K562 (cell line): ENCODE results near the gene FAM20C.

Source experiments
- CTBP1 ChIP-seq: fragments of 450-650 bp; IDR thresholded peaks from 2 replicates; pipeline ENCODE4 v1.6.1; 2016; ENCODE audit warnings: borderline replicate concordance
- EP300 ChIP-seq: IDR thresholded peaks from 2 replicates; pipeline ENCODE4 v1.6.1; 2012; ENCODE audit warnings: low read length, improper control_type of control experiment
- NFATC3 ChIP-seq: fragments of 450-650 bp; IDR thresholded peaks from 2 replicates; pipeline ENCODE4 v1.6.1; 2017; ENCODE audit warnings: mild to moderate bottlenecking
- ZMIZ1 ChIP-seq, 2 experiments: fragments of 150-350 bp in 1 of 2; IDR thresholded peaks; 2 replicates each; pipeline ENCODE4 v1.6.1; 2012 to 2016; ENCODE audit warnings: low read depth in 2 of 2, low read length in 2 of 2, mild to moderate bottlenecking in 1 of 2, moderate library complexity in 1 of 2
- TF ChIP-seq, protein P1 (sequence below), 3 experiments: IDR thresholded peaks in 2 of 3; conservative IDR thresholded peaks in 1 of 3; 2 replicates each; pipeline ENCODE4 v1.5.1; 2011 to 2012; ENCODE audit warnings: low read length in 3 of 3, mild to moderate bottlenecking in 3 of 3, control low read depth in 2 of 3, improper control_type of control experiment in 1 of 3, inconsistent platforms in 1 of 3, low read depth in 1 of 3, mixed read lengths in 1 of 3, moderate library complexity in 1 of 3; ENCODE audit not compliant: insufficient read depth in 2 of 3

DNA sequence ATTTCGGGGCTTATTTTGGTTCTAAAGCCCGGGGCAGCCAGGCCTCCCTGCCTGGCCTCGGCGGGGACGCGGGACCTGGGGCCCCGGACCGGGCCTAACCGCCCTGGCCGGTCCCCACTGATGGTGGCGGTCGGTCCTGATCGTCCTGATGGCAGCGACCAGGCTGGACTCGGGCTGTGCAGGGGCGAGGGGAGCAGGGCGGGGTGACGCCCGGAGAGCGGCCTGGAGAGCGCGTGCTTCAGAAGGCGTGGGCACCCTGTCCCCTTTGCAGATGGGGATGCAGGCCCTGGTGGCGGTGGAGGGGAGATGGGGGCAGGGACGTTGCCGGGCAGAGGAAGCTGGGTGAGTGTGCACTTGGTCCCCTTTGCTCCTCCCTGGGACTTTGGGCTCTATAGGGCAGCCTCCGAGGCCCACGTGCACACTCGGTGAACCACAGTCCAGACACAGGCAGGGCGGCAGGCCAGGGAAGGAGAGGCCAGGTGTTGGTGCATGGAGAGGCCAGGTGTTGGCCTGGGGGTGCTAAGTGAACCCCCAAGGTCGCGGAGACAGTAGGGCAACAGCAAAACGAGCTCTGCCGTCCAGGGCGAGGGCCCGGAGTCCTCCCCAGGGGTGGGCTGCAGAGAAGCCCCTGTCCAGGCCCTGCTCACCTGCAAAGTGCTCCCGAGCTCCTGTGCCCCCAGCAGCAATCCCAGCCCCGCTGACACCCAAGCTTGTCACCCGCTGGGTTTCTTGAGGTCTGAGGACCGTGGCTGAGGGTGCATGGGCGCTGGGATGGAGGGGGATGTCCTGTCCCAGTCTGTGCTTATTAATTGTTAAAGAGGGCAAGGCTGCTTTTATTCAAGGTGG lies 42.4 kb upstream of the FAM20C start:
- TF ChIP-seq NFATC3 (no peak), ZMIZ1 (IDR thresholded peaks at IDR 0.05; ENCODE audit: low read depth in 2 of 2, low read length in 2 of 2) (no peak), CTBP1 (no peak), EP300 (no peak)
- TF ChIP-seq, protein P1, sequence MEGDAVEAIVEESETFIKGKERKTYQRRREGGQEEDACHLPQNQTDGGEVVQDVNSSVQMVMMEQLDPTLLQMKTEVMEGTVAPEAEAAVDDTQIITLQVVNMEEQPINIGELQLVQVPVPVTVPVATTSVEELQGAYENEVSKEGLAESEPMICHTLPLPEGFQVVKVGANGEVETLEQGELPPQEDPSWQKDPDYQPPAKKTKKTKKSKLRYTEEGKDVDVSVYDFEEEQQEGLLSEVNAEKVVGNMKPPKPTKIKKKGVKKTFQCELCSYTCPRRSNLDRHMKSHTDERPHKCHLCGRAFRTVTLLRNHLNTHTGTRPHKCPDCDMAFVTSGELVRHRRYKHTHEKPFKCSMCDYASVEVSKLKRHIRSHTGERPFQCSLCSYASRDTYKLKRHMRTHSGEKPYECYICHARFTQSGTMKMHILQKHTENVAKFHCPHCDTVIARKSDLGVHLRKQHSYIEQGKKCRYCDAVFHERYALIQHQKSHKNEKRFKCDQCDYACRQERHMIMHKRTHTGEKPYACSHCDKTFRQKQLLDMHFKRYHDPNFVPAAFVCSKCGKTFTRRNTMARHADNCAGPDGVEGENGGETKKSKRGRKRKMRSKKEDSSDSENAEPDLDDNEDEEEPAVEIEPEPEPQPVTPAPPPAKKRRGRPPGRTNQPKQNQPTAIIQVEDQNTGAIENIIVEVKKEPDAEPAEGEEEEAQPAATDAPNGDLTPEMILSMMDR (IDR thresholded peaks at IDR 0.05 in 2 of 3, conservative IDR thresholded peaks at IDR 0.05 in 1 of 3; ENCODE audit: insufficient read depth in 2 of 3, low read depth in 1 of 3, low read length in 3 of 3): no peak
